Measurements from ENCODE around the gene RNASE4.
"Not testable (repeated sequence)": the region's sequence is repeated elsewhere in the genome, so short reads cannot be mapped to it uniquely, and the experiment has no call there.

The RNASE4 gene

GRCh38 chr14:20700965-20701364 is 16.6 kb downstream of the RNASE4 start:
- not testable (repeated sequence) for DNase-seq

GRCh38 chr14:20706657-20707355 is 22.4 kb downstream of the RNASE4 start:
- DNase-seq, result no peak

GRCh38 chr14:20707622-20708021 is 23.3 kb downstream of the RNASE4 start:
- no peak for DNase-seq

- no peak for DNase-seq
Measured at GRCh38 chr14:20711261-20711660, 26.9 kb downstream of the RNASE4 start.

- DNase-seq, result no peak
Measured at GRCh38 chr14:20711685-20712084, 27.3 kb downstream of the RNASE4 start.

- DNase-seq, result no peak
Measured at GRCh38 chr14:20712904-20713303, 28.5 kb downstream of the RNASE4 start.

GRCh38 chr14:20714593-20715250 is 30.4 kb downstream of the RNASE4 start:
- no peak for DNase-seq

GRCh38 chr14:20719777-20720176 is 35.4 kb downstream of the RNASE4 start:
- no peak for DNase-seq

GRCh38 chr14:20720741-20721140 is 36.4 kb downstream of the RNASE4 start:
- no peak for DNase-seq

GRCh38 chr14:20722016-20722415 is 37.7 kb downstream of the RNASE4 start:
- no peak for DNase-seq

GRCh38 chr14:20723488-20723887 is 39.1 kb downstream of the RNASE4 start:
- no peak for DNase-seq

GRCh38 chr14:20726121-20726520 is 41.8 kb downstream of the RNASE4 start:
- not testable (repeated sequence) for DNase-seq

GRCh38 chr14:20726531-20726930 is 42.2 kb downstream of the RNASE4 start:
- DNase-seq, result no peak

GRCh38 chr14:20730891-20731290 is 46.5 kb downstream of the RNASE4 start:
- no peak for DNase-seq

- no peak for DNase-seq
Measured at GRCh38 chr14:20732477-20732876, 48.1 kb downstream of the RNASE4 start.

- no peak for DNase-seq
Measured at GRCh38 chr14:20732979-20733635, 48.7 kb downstream of the RNASE4 start.

- DNase-seq, result no peak
Measured at GRCh38 chr14:20733684-20734429, 49.5 kb downstream of the RNASE4 start.

- no peak for DNase-seq
Measured at GRCh38 chr14:20734430-20734806, 50.1 kb downstream of the RNASE4 start.

GRCh38 chr14:20738292-20738691 is 53.9 kb downstream of the RNASE4 start:
- DNase-seq, result not testable (repeated sequence)

- no peak for DNase-seq
Measured at GRCh38 chr14:20742132-20742531, 57.8 kb downstream of the RNASE4 start.

GRCh38 chr14:20743556-20743955 is 59.2 kb downstream of the RNASE4 start:
- DNase-seq, result no peak

- no peak for DNase-seq
Measured at GRCh38 chr14:20745571-20746358, 61.4 kb downstream of the RNASE4 start, which contains the start of gene EDDM3A. EDDM3A (plus strand) TSS chr14:20745887; CDS start chr14:20747581, 1,694 bp downstream.
